AG04449 (cell line): ENCODE data around the gene SAPCD1.

Source experiments
- CTCF ChIA-PET: fragments of 350-600 bp; formaldehyde crosslinking; extraction: SDS; loops from one replicate; lab custom pipeline; 2021; ENCODE audit warnings: antibody characterized with exemption; lab: Yijun Ruan, JAX
- POLR2A ChIA-PET: fragments of 400-600, 350-600 bp; formaldehyde crosslinking; extraction: SDS; loops from one replicate; lab custom pipeline; 2020; ENCODE audit warnings: antibody characterized with exemption, inconsistent platforms; lab: Yijun Ruan, JAX
- DNase-seq: peaks from one replicate; pipeline ENCODE4 v3.0.0-alpha.2; 2010; ENCODE audit warnings: low read depth, low spot score
- H3K4me3 ChIP-seq: 2 replicates; pipeline ENCODE4 v1.5.1; 2011; ENCODE audit warnings: low read depth, mild to moderate bottlenecking, control low read depth, low read length
- CTCF ChIP-seq: IDR thresholded peaks from one replicate; pipeline ENCODE4 v1.5.1; 2011; ENCODE audit warnings: mild to moderate bottlenecking, moderate library complexity, low read length, control low read depth, inconsistent platforms; ENCODE audit not compliant: insufficient read depth; ENCODE audit errors: missing control alignments

Gene SAPCD1

GRCh38 chr6:31736768-31737314 lies 25.6 kb upstream of the SAPCD1 start:
- ChIA-PET POLR2A (interaction anchor here (0.6 to 6.0 kb wide), 6 partner anchors 33 to 90 kb away, joined by 3 to 32 read pairs (median 3); partner anchors contain the start of genes C6orf47, HSPA1A, HSPA1B and HSPA1L), CTCF (interaction anchor here (0.8 to 4.7 kb wide), 8 partner anchors 7 to 93 kb away, joined by 3 to 24 read pairs (median 7); partner anchors contain the start of genes ABHD16A, DDAH2, HSPA1A and HSPA1L)
- no peak for DNase-seq
- no peak for TF ChIP-seq CTCF
- peak overlapping the region; percentile 95 for H3K4me3 ChIP-seq

GRCh38 chr6:31737315-31737990 lies 25.0 kb upstream of the SAPCD1 start:
- DNase-seq: no peak
- TF ChIP-seq CTCF: no peak
- CTCF ChIA-PET: interaction anchor here (1.0 to 4.7 kb wide), 10 partner anchors 8 to 93 kb away, joined by 3 to 24 read pairs (median 5); partner anchors contain the start of genes ABHD16A, DDAH2, HSPA1A and HSPA1L
- peak overlapping the region; percentile 1 for H3K4me3 ChIP-seq
- POLR2A ChIA-PET: interaction anchor here (1.0 to 6.0 kb wide), 6 partner anchors 8 to 90 kb away, joined by 3 to 32 read pairs (median 4); partner anchors contain the start of genes DDAH2, HSPA1A, HSPA1B and HSPA1L

GRCh38 chr6:31737991-31738979 lies 24.2 kb upstream of the SAPCD1 start:
- CTCF ChIA-PET: interaction anchor here (1.0 to 4.7 kb wide), 13 partner anchors 8 to 92 kb away, joined by 3 to 24 read pairs (median 4); partner anchors contain the start of genes ABHD16A, DDAH2, HSPA1A and HSPA1L
- H3K4me3 ChIP-seq: peak overlapping the region; percentile 16
- POLR2A ChIA-PET: interaction anchor here (0.5 to 6.0 kb wide), 7 partner anchors 9 to 89 kb away, joined by 3 to 32 read pairs (median 4); partner anchors contain the start of genes DDAH2, HSPA1A, HSPA1B and HSPA1L
- DNase-seq: no peak
- TF ChIP-seq CTCF: peak; percentile 28

GRCh38 chr6:31739639-31740396 lies 22.6 kb upstream of the SAPCD1 start, which contains the start of gene MSH5:
MSH5 (plus strand) TSS chr6:31740005; CDS start chr6:31740467, 462 bp downstream.
- CTCF ChIA-PET: interaction anchor here (0.7 to 4.7 kb wide), 12 partner anchors 10 to 308 kb away, joined by 3 to 24 read pairs (median 4); partner anchors contain the start of genes DDAH2, LSM2 and LY6G5C
- peak; percentile 91 for DNase-seq
- TF ChIP-seq CTCF: no peak
- POLR2A ChIA-PET: interaction anchor here (0.6 to 2.4 kb wide), 7 partner anchors 10 to 123 kb away, joined by 3 to 15 read pairs (median 4); partner anchors contain the start of genes DDAH2, HSPA1A, HSPA1B and HSPA1L
- H3K4me3 ChIP-seq: peak within 1 kb of the TSS; percentile 95
